SK-N-MC (cell line): Measurements from ENCODE around the gene EVX1.

Experiments
- DNase-seq: peaks from one replicate; pipeline ENCODE4 v3.0.0-alpha.2; 2011; ENCODE audit warnings: low read depth, low spot score
- H3K27ac ChIP-seq: fragments of 200-600 bp; sonication (generic); 2 replicates; pipeline ENCODE4 v1.5.1; 2016; ENCODE audit warnings: mixed run types
- H3K36me3 ChIP-seq: fragments of 200-600 bp; sonication (generic); 2 replicates; pipeline ENCODE4 v1.6.1; 2017; ENCODE audit warnings: antibody characterized with exemption, low read length, mixed read lengths; ENCODE audit not compliant: insufficient read depth
- H3K4me3 ChIP-seq: fragments of 200-600 bp; sonication (generic); 2 replicates; pipeline ENCODE4 v1.5.1; 2016
- H3K9ac ChIP-seq: fragments of 200-600 bp; sonication (generic); 2 replicates; pipeline ENCODE4 v1.8.0; 2017; ENCODE audit warnings: mixed run types, mixed read lengths; ENCODE audit not compliant: insufficient read length
- H3K9me3 ChIP-seq: fragments of 200-600 bp; sonication (generic); 2 replicates; pipeline ENCODE4 v1.6.1; 2017; ENCODE audit warnings: low read depth, mild to moderate bottlenecking, antibody characterized with exemption, low read length, moderate library complexity, mixed read lengths
- EZH2 ChIP-seq: fragments of 200-600 bp; sonication (generic); IDR thresholded peaks from one replicate; pipeline ENCODE4 v1.6.1; 2017; ENCODE audit warnings: antibody characterized with exemption
- FOXP2 ChIP-seq: optimal IDR thresholded peaks from 2 replicates; pipeline ENCODE3; 2011; ENCODE audit warnings: mild to moderate bottlenecking, moderate library complexity; ENCODE audit not compliant: insufficient read depth; ENCODE audit errors: extremely low read length, control extremely low read depth
- POLR2AphosphoS5 ChIP-seq: IDR thresholded peaks from 2 replicates; pipeline ENCODE4 v1.6.1; 2012; ENCODE audit warnings: mild to moderate bottlenecking, low read depth, low read length, borderline replicate concordance

EVX1 gene

GRCh38 chr7:27242555-27243339 lies at the start of gene EVX1:
EVX1 (plus strand) TSS chr7:27242802; CDS start chr7:27243031, 229 bp downstream.
- no peak within 1 kb of the TSS for H3K9ac ChIP-seq
- no peaks in the 10 kb centered on the region for H3K9me3 ChIP-seq
- no peak for DNase-seq
- peak within 1 kb of the TSS; percentile 71 for H3K4me3 ChIP-seq
- no peak for TF ChIP-seq FOXP2
- no peak for TF ChIP-seq EZH2
- no peak for TF ChIP-seq POLR2AphosphoS5
- no peak within 1 kb of the TSS for H3K27ac ChIP-seq
- no peaks in the 10 kb centered on the region for H3K36me3 ChIP-seq

GRCh38 chr7:27193335-27194001 lies 49.1 kb upstream of the EVX1 start:
- H3K36me3 ChIP-seq, result no peaks in the 10 kb centered on the region
- no peak overlapping the region for H3K9ac ChIP-seq
- no peak for DNase-seq
- H3K27ac ChIP-seq, result no peak overlapping the region
- no peak overlapping the region for H3K4me3 ChIP-seq
- no peaks in the 10 kb centered on the region for H3K9me3 ChIP-seq
- no peak for TF ChIP-seq EZH2
- no peak for TF ChIP-seq FOXP2
- no peak for TF ChIP-seq POLR2AphosphoS5

GRCh38 chr7:27194002-27194352 lies 48.6 kb upstream of the EVX1 start:
- Histone ChIP-seq H3K9ac (no peak overlapping the region), H3K36me3 (no peaks in the 10 kb centered on the region), H3K27ac (no peak overlapping the region), H3K9me3 (no peaks in the 10 kb centered on the region), H3K4me3 (no peak overlapping the region)
- DNase-seq, result no peak
- no peak for TF ChIP-seq EZH2
- no peak for TF ChIP-seq FOXP2

GRCh38 chr7:27194686-27195379 lies 47.8 kb upstream of the EVX1 start:
- TF ChIP-seq POLR2AphosphoS5 (no peak), EZH2 (no peak), FOXP2 (no peak)
- no peaks in the 10 kb centered on the region for H3K36me3 ChIP-seq
- no peak overlapping the region for H3K27ac ChIP-seq

GRCh38 chr7:27196287-27196767 lies 46.3 kb upstream of the EVX1 start:
- no peak for TF ChIP-seq EZH2
- TF ChIP-seq POLR2AphosphoS5, result no peak
- TF ChIP-seq FOXP2, result no peak
- no peaks in the 10 kb centered on the region for H3K36me3 ChIP-seq
- no peak overlapping the region for H3K4me3 ChIP-seq
- H3K9me3 ChIP-seq, result no peaks in the 10 kb centered on the region
- H3K9ac ChIP-seq, result no peak overlapping the region
- DNase-seq, result peak; percentile 69
- no peak overlapping the region for H3K27ac ChIP-seq

More at GRCh38 chr7:27194686-27195379, 47.8 kb upstream of the EVX1 start:
- Histone ChIP-seq H3K9me3 (no peaks in the 10 kb centered on the region), H3K9ac (no peak overlapping the region), H3K4me3 (no peak overlapping the region)
- DNase-seq, result no peak

GRCh38 chr7:27197137-27198042 lies 45.2 kb upstream of the EVX1 start:
- Histone ChIP-seq H3K4me3 (no peak overlapping the region), H3K36me3 (no peaks in the 10 kb centered on the region), H3K27ac (no peak overlapping the region), H3K9me3 (no peaks in the 10 kb centered on the region), H3K9ac (no peak overlapping the region)
- no peak for TF ChIP-seq POLR2AphosphoS5
- no peak for DNase-seq

GRCh38 chr7:27198138-27198841 lies 44.3 kb upstream of the EVX1 start:
- TF ChIP-seq POLR2AphosphoS5 (no peak), FOXP2 (no peak), EZH2 (no peak)
- H3K4me3 ChIP-seq, result no peak overlapping the region; the same call in 1 of the 2 replicates

More at GRCh38 chr7:27198138-27198841, 44.3 kb upstream of the EVX1 start:
- Histone ChIP-seq H3K27ac (no peak overlapping the region), H3K9ac (no peak overlapping the region), H3K36me3 (no peaks in the 10 kb centered on the region), H3K9me3 (no peaks in the 10 kb centered on the region)
- DNase-seq, result no peak
